ENCODE data around the gene MBD3L2B.

DNA sequence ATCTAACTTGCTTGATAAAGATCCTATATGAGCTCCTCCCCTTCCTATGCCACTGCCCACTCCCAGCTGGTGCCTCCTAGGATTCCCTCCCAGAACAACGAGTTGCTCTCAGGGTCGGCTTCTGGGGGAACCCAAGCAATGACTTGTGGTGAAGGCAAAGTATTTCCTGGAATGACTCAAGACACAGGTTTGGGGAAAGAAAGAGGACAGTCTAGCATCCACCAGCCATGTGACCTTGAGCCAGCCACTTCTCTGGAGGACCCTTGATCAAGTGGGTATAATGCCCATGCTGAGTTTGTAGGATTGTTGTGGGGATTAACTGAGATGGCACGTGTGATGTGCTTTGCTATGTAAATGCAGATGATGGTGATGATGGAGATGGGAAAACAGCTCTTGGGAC is 33.0 kb downstream of the MBD3L2B start:
- TF ChIP-seq, protein P1, sequence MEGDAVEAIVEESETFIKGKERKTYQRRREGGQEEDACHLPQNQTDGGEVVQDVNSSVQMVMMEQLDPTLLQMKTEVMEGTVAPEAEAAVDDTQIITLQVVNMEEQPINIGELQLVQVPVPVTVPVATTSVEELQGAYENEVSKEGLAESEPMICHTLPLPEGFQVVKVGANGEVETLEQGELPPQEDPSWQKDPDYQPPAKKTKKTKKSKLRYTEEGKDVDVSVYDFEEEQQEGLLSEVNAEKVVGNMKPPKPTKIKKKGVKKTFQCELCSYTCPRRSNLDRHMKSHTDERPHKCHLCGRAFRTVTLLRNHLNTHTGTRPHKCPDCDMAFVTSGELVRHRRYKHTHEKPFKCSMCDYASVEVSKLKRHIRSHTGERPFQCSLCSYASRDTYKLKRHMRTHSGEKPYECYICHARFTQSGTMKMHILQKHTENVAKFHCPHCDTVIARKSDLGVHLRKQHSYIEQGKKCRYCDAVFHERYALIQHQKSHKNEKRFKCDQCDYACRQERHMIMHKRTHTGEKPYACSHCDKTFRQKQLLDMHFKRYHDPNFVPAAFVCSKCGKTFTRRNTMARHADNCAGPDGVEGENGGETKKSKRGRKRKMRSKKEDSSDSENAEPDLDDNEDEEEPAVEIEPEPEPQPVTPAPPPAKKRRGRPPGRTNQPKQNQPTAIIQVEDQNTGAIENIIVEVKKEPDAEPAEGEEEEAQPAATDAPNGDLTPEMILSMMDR (tag by site-specific recombination; IDR thresholded peaks at IDR 0.05): no peak
- TF ChIP-seq, protein P2, sequence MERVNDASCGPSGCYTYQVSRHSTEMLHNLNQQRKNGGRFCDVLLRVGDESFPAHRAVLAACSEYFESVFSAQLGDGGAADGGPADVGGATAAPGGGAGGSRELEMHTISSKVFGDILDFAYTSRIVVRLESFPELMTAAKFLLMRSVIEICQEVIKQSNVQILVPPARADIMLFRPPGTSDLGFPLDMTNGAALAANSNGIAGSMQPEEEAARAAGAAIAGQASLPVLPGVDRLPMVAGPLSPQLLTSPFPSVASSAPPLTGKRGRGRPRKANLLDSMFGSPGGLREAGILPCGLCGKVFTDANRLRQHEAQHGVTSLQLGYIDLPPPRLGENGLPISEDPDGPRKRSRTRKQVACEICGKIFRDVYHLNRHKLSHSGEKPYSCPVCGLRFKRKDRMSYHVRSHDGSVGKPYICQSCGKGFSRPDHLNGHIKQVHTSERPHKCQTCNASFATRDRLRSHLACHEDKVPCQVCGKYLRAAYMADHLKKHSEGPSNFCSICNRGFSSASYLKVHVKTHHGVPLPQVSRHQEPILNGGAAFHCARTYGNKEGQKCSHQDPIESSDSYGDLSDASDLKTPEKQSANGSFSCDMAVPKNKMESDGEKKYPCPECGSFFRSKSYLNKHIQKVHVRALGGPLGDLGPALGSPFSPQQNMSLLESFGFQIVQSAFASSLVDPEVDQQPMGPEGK (tag by site-specific recombination; IDR thresholded peaks at IDR 0.05): no peak
- no peak for TF ChIP-seq MEIS1 (CRISPR knock-in tag; IDR thresholded peaks at IDR 0.05; ENCODE audit: borderline replicate concordance)

Measured in HEK293 (cell line).